Activated T-cell treated with anti-CD3 and anti-CD28 coated beads for 24 hours (primary cell): Measurements from ENCODE around the gene SORCS2.

ENCODE experiments used
- DNase-seq: peaks from one replicate; pipeline ENCODE4 v3.0.0-alpha.2; 2020; ENCODE audit warnings: low read depth

SORCS2 gene

GRCh38 chr4:7306021-7306965, 114.0 kb downstream of the SORCS2 start:
- DNase-seq, result no peak

DNA sequence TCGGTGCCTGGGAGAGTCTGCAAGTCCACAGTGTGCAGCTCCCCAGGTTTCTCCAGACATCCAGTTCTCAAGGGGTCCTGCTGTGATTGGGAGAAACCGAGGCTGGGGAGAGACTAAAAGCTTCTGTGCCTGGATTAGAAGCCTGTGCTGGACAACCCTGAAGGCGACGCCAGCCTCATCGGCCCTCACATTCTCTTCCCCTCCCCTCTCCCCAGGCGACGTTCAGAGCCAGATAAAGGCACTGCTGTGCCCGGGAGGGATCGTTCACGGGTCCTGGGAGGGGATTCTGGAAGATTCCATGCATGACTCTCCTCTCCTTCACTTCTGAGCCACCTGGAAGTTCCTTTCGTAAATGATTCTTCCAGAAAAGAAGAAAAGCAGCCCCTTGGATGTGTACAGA, 114.6 kb downstream of the SORCS2 start:
- no peak for DNase-seq

- no peak for DNase-seq
Observed at GRCh38 chr4:7307394-7308099, 115.2 kb downstream of the SORCS2 start.

DNA sequence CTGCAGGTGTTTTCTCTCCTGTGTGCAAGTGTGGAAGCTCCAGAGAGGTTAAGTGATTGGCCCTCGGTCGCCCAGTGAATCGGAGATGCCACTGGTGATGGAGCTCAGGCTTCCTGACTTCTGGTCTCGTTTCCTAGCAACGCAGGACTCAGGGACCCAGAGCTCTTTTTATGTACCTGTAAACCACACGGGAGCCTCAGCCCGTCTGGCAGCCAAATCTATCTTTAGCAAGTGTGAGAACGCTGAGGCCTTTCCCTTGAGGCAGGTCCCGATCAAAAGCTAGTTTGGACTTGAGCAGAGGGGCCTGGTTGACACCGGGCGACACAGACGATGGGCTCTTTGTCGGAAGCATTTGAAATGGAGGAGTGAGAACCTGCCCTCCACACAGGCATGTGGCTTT, 116.8 kb downstream of the SORCS2 start:
- no peak for DNase-seq

GRCh38 chr4:7309636-7310390, 117.5 kb downstream of the SORCS2 start:
- DNase-seq, result no peak

DNA sequence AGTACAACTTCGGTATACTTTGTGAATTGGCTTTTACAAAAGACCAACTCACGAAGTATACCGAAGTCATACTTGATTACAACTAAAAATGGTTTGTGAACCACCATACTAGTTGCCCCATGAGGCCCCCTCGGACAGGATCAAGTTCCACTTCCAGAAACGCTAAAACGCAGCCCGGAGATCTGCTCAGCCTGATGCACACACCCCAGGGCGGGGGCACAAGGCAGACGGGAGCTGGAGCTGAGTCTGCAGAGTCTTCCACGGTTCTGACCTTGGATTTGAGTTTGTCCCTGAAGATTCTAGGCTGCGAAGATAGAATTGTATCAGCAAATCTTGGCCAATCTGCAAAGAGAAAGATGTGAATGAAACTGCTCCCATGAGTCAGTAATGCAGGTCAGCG, 118.1 kb downstream of the SORCS2 start:
- DNase-seq, result no peak

DNA sequence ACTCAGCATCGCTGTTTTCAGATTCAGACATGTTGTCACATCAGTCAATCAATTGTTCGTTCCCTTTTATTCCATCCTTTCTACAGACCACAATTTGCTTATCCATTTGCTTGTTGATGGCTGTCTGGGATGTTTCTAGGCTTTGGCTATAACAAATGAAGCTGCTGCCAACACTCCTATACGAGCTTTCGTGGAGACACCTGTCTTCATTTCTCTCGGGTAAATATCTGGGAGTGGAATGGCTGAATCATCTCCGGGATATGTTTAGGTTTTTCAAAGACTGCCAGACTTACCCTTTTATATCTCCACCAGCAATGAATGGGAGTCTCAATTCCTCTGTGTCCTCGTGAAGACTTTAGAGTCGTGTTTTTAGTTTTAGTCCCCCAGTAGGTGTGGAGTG, 118.9 kb downstream of the SORCS2 start:
- DNase-seq, result no peak

DNA sequence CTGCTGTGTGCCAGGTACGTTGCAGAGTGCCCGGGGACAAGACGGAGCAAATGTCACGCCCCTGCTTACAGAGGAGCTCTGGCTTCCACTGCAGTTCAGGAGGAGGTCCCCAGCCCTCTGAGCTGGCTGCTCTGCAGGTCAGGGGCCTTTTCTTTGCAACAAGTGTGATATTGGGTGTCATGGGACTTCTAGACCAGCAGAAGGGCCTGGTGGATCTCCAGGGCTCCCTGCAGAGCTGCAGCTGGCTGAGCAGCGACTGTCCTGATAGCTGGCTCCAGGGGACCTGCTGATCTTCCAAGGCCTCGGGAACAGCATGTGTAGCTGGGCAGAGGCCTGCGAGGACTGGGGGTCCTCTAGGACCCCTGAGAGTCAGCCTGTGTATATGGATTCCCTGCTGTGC, 120.4 kb downstream of the SORCS2 start:
- DNase-seq, result no peak

GRCh38 chr4:7313347-7313811, 121.0 kb downstream of the SORCS2 start:
- DNase-seq, result no peak

GRCh38 chr4:7313991-7314390, 121.7 kb downstream of the SORCS2 start:
- no peak for DNase-seq

GRCh38 chr4:7315286-7315685, 122.9 kb downstream of the SORCS2 start:
- no peak for DNase-seq

GRCh38 chr4:7315935-7316334, 123.6 kb downstream of the SORCS2 start:
- no peak for DNase-seq

GRCh38 chr4:7319024-7319423, 126.7 kb downstream of the SORCS2 start:
- no peak for DNase-seq

GRCh38 chr4:7320206-7320797, 128.0 kb downstream of the SORCS2 start:
- no peak for DNase-seq

- no peak for DNase-seq
Observed at GRCh38 chr4:7322166-7322991, 130.0 kb downstream of the SORCS2 start.

GRCh38 chr4:7323461-7323871, 131.1 kb downstream of the SORCS2 start:
- no peak for DNase-seq

DNA sequence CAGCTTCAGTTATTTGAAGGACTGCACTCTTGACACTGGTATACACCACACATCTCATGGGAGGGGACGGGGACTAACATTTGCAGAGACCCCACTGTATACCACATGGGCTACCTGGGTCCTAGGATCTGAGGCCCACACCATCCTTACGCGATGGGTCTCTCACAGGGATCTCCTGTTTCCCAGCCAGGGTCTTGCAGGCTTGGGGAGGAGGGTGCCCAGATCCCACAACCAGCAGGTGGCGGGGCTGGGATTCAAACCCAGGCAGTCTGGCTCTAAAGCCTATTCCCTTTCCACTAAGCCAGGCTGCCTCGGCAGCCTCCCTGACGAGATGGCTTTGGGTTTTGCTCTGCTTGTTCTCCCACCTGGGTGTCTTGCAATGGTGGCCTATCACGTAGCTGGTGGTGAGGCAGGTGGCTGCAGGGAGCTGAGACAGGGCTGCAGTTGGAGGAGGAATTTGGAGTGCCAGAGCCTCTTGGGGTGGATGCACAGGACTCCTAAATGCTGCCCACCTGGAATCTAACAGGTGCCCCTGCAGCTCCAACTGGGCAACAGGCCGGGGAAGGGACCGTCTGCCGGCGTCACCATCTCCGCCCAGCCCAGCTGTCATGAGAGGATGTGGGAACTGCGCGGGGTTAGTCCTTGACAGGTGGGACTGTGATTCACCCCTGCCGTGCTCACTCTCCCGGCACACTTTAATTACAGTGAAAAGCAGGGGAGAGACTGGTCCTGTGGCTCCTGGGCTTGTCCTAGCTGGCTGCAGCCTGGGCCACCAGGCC, 131.7 kb downstream of the SORCS2 start:
- no peak for DNase-seq

GRCh38 chr4:7324651-7325121, 132.3 kb downstream of the SORCS2 start:
- no peak for DNase-seq

DNA sequence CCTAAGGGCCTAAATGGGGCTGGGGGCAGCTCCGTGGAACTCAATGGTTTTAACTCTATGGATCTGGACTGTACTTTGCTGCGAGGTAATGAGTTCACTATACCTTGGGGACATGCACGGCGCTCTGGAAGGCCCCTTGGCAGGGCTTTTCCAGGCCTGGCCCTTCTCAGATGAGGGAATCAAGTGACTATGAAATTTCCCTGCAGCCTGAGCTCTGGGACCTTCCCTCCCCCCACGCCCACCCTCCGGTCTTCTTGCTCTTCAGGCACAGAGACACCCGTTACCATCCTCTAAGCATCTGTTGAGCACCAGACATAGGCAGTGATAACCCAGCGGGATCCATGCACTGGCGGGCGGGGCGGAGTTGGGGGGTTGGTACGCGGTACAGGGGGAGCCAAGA, 133.2 kb downstream of the SORCS2 start:
- no peak for DNase-seq

DNA sequence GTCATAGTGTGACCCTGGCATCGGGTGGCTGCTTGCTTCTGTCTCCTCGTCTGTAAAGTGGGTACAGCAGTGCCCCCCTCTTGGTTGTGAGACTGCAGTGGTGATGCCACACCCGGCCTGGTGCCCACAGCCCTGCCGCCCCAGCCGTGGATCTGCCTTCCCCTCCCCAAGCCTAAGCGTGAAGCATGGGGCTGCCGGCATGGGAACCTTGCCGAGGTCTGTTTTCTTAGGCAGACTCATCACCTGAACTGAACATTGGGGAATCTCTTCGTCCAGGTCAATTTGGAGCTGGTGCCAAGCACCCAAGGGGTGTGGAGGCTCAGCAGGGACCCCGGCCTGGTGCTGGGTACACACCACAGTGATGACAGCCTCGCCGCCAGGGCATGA, 134.0 kb downstream of the SORCS2 start:
- DNase-seq, result no peak
